H1 (cell line): Measurements from ENCODE around the gene TPPP3. TPM values are rescaled to one million over a fixed set of nuclear protein-coding genes. Genes with fewer than 3 reads are reported as not detected.

ENCODE experiments used
- CTCF ChIA-PET: fragments of 300-600 bp; sonication (Branson Sonifier 250); formaldehyde crosslinking; loops from one replicate; lab custom pipeline; 2021; ENCODE audit not compliant: partially characterized antibody; lab: Charles Lee
- POLR2A ChIA-PET: fragments of 300-600 bp; sonication (Branson Sonifier 250); formaldehyde crosslinking; loops from one replicate; lab custom pipeline; 2021; ENCODE audit warnings: inconsistent platforms; ENCODE audit not compliant: partially characterized antibody; lab: Charles Lee
- DNase-seq, 2 experiments: peaks; one replicate each; pipeline versions ENCODE4 v3.0.0 to v3.0.0-alpha.2; 2010 to 2022; ENCODE audit warnings: low spot score in 2 of 2, low read depth in 1 of 2, mixed read lengths in 1 of 2
- FAIRE-seq: peaks from 2 replicates; lab custom pipeline; 2011; peaks lifted over from hg19 to GRCh38; lab: Jason Lieb, UNC
- H2AFZ ChIP-seq: 2 replicates; pipeline ENCODE4 v1.8.1; 2012; ENCODE audit warnings: low read length, inconsistent platforms
- H2AK5ac ChIP-seq: 2 replicates; pipeline ENCODE4 v1.6.1; 2013; ENCODE audit warnings: low read depth, low read length
- H2BK120ac ChIP-seq: replicated peaks from 2 replicates; pipeline ENCODE3; 2013; ENCODE audit warnings: low read depth, low read length, inconsistent platforms
- H2BK12ac ChIP-seq: 2 replicates; pipeline ENCODE4 v1.6.1; 2013; ENCODE audit warnings: low read depth, low read length
- H2BK15ac ChIP-seq: 2 replicates; pipeline ENCODE4 v1.6.1; 2013; ENCODE audit warnings: low read length
- H2BK20ac ChIP-seq: 2 replicates; pipeline ENCODE4 v1.6.1; 2013; ENCODE audit warnings: low read length
- H2BK5ac ChIP-seq: 2 replicates; pipeline ENCODE4 v1.6.1; 2013; ENCODE audit warnings: low read depth, low read length
- H3K14ac ChIP-seq: 2 replicates; pipeline ENCODE4 v1.6.1; 2013; ENCODE audit warnings: inconsistent platforms; ENCODE audit not compliant: insufficient read length
- H3K18ac ChIP-seq: 2 replicates; pipeline ENCODE4 v1.6.1; 2013; ENCODE audit warnings: low read length; ENCODE audit errors: extremely low read depth
- H3K23ac ChIP-seq: 2 replicates; pipeline ENCODE4 v1.6.1; 2013; ENCODE audit warnings: inconsistent platforms; ENCODE audit not compliant: insufficient read length
- H3K23me2 ChIP-seq: 2 replicates; pipeline ENCODE4 v1.6.1; 2013; ENCODE audit warnings: low read depth, low read length
- H3K27ac ChIP-seq: 2 replicates; pipeline ENCODE4 v1.6.1; 2011; ENCODE audit warnings: low read depth, low read length, inconsistent platforms
- H3K27me3 ChIP-seq, 4 experiments: replicated peaks in 1 of 4; 1 replicate in 1 of 4; 2 replicates in 3 of 4; pipeline versions ENCODE4 v1.6.1 to v1.8.1; 2011 to 2013; ENCODE audit warnings: low read length in 3 of 4, mild to moderate bottlenecking in 3 of 4, inconsistent platforms in 2 of 4, mixed read lengths in 2 of 4, moderate library complexity in 1 of 4; ENCODE audit not compliant: control insufficient read depth in 3 of 4, insufficient read depth in 3 of 4; ENCODE audit errors: extremely low read depth in 1 of 4
- H3K36me3 ChIP-seq, 4 experiments: 2 replicates each; pipeline versions ENCODE4 v1.6.1 to v1.8.1; 2011 to 2013; ENCODE audit warnings: mild to moderate bottlenecking in 4 of 4, low read length in 3 of 4, moderate library complexity in 2 of 4, control low read depth in 1 of 4, inconsistent platforms in 1 of 4; ENCODE audit not compliant: insufficient read depth in 4 of 4, control insufficient read depth in 2 of 4
- H3K4ac ChIP-seq: replicated peaks from 2 replicates; pipeline ENCODE3; 2013; ENCODE audit warnings: low read length, low read depth, mixed read lengths, inconsistent platforms; ENCODE audit not compliant: insufficient read length
- H3K4me1 ChIP-seq, 4 experiments: replicated peaks in 1 of 4; 1 replicate in 1 of 4; 2 replicates in 3 of 4; pipeline versions ENCODE4 v1.6.1 to v1.8.1; 2011 to 2013; ENCODE audit warnings: low read length in 3 of 4, inconsistent platforms in 2 of 4, mixed read lengths in 1 of 4; ENCODE audit not compliant: insufficient read depth in 4 of 4, control insufficient read depth in 3 of 4
- H3K4me2 ChIP-seq, 2 experiments: 2 replicates each; pipeline versions ENCODE4 v1.6.1 to v1.8.1; 2011 to 2013; ENCODE audit warnings: low read depth in 2 of 2, low read length in 2 of 2, control low read depth in 1 of 2, inconsistent platforms in 1 of 2, mild to moderate bottlenecking in 1 of 2; ENCODE audit not compliant: insufficient read depth in 1 of 2
- H3K4me3 ChIP-seq, 4 experiments: fragments of 200-600, 300-600 bp in 1 of 4; sonication (generic), shearing (Covaris generic), sonication (Bioruptor Twin) in 1 of 4; 2 replicates each; pipeline versions ENCODE4 v1.5.1 to v1.8.1; 2011 to 2016; ENCODE audit warnings: low read length in 4 of 4, low read depth in 3 of 4, control low read depth in 2 of 4, inconsistent platforms in 2 of 4, mild to moderate bottlenecking in 2 of 4, mixed read lengths in 1 of 4, moderate library complexity in 1 of 4; ENCODE audit not compliant: insufficient read depth in 2 of 4; ENCODE audit errors: extremely low read depth in 1 of 4
- H3K56ac ChIP-seq: replicated peaks from 2 replicates; pipeline ENCODE3; 2013; ENCODE audit warnings: low read depth, mild to moderate bottlenecking, mixed read lengths, low read length, inconsistent platforms; ENCODE audit not compliant: insufficient read length
- H3K79me1 ChIP-seq: 2 replicates; pipeline ENCODE4 v1.6.1; 2013; ENCODE audit warnings: low read depth, low read length, control low read depth
- H3K79me2 ChIP-seq, 2 experiments: 2 replicates each; pipeline versions ENCODE4 v1.6.1 to v1.8.1; 2012 to 2013; ENCODE audit warnings: low read length in 2 of 2, mild to moderate bottlenecking in 2 of 2, inconsistent platforms in 1 of 2; ENCODE audit not compliant: insufficient read depth in 2 of 2, control insufficient read depth in 1 of 2
- H3K9ac ChIP-seq, 4 experiments: replicated peaks in 1 of 4; 1 replicate in 1 of 4; 2 replicates in 3 of 4; pipeline versions ENCODE4 v1.6.1 to v1.8.1; 2011 to 2013; ENCODE audit warnings: low read depth in 3 of 4, low read length in 3 of 4, control low read depth in 2 of 4, mild to moderate bottlenecking in 2 of 4, moderate library complexity in 2 of 4, inconsistent platforms in 1 of 4; ENCODE audit errors: extremely low read depth in 1 of 4
- H3K9me3 ChIP-seq, 2 experiments: 2 replicates each; pipeline versions ENCODE4 v1.6.1 to v1.8.1; 2012 to 2013; ENCODE audit warnings: mild to moderate bottlenecking in 2 of 2, moderate library complexity in 2 of 2, control low read depth in 1 of 2, inconsistent platforms in 1 of 2, low read depth in 1 of 2, low read length in 1 of 2, mixed read lengths in 1 of 2; ENCODE audit not compliant: insufficient read depth in 2 of 2
- H4K20me1 ChIP-seq, 2 experiments: replicated peaks in 1 of 2; 2 replicates each; pipeline versions ENCODE3 to v1.8.1; 2011 to 2013; ENCODE audit warnings: inconsistent platforms in 2 of 2, low read length in 2 of 2, mild to moderate bottlenecking in 1 of 2; ENCODE audit not compliant: insufficient read depth in 2 of 2, control insufficient read depth in 1 of 2
- H4K5ac ChIP-seq: 2 replicates; pipeline ENCODE4 v1.6.1; 2013; ENCODE audit warnings: low read length, low read depth, mixed read lengths, inconsistent platforms; ENCODE audit not compliant: insufficient read length
- H4K8ac ChIP-seq: 2 replicates; pipeline ENCODE4 v1.8.0; 2013; ENCODE audit warnings: mild to moderate bottlenecking, moderate library complexity, low read length, inconsistent platforms; ENCODE audit not compliant: insufficient read depth; ENCODE audit errors: extremely low read depth
- H4K91ac ChIP-seq: replicated peaks from 2 replicates; pipeline ENCODE3; 2013; ENCODE audit warnings: low read length, mixed read lengths, inconsistent platforms; ENCODE audit not compliant: insufficient read length
- BACH1 ChIP-seq: IDR thresholded peaks from 2 replicates; pipeline ENCODE4 v1.6.1; 2012; ENCODE audit warnings: low read length, improper control_type of control experiment
- GABPA ChIP-seq: IDR thresholded peaks from 2 replicates; pipeline ENCODE4 v1.6.1; 2011; ENCODE audit warnings: mild to moderate bottlenecking, low read length, moderate library complexity, borderline replicate concordance; ENCODE audit not compliant: insufficient read depth
- HDAC6 ChIP-seq: IDR thresholded peaks from one replicate; pipeline ENCODE4 v1.7.1; 2012; ENCODE audit warnings: low read depth, mild to moderate bottlenecking, inconsistent platforms, low read length, moderate library complexity
- NRF1 ChIP-seq: IDR thresholded peaks from 2 replicates; pipeline ENCODE4 v1.6.1; 2011; ENCODE audit warnings: mild to moderate bottlenecking, low read depth, low read length, improper control_type of control experiment
- RAD21 ChIP-seq, 2 experiments: IDR thresholded peaks in 1 of 2; conservative IDR thresholded peaks in 1 of 2; 2 replicates each; pipeline ENCODE4 v1.6.1; 2011; ENCODE audit warnings: low read depth in 2 of 2, low read length in 2 of 2, improper control_type of control experiment in 1 of 2, inconsistent platforms in 1 of 2, mild to moderate bottlenecking in 1 of 2, moderate library complexity in 1 of 2
- RBBP5 ChIP-seq: IDR thresholded peaks from 2 replicates; pipeline ENCODE4 v1.7.1; 2012; ENCODE audit warnings: low read depth, mild to moderate bottlenecking, inconsistent platforms, low read length, moderate library complexity, borderline replicate concordance
- RFX5 ChIP-seq: IDR thresholded peaks from 2 replicates; pipeline ENCODE4 v1.6.1; 2011; ENCODE audit warnings: low read depth, low read length, improper control_type of control experiment, borderline replicate concordance
- RXRA ChIP-seq: IDR thresholded peaks from 2 replicates; pipeline ENCODE4 v1.6.1; 2011; ENCODE audit warnings: low read depth, mild to moderate bottlenecking, low read length, moderate library complexity; ENCODE audit not compliant: insufficient read depth
- SIRT6 ChIP-seq: IDR thresholded peaks from one replicate; pipeline ENCODE4 v1.7.1; 2012; ENCODE audit warnings: low read length, inconsistent platforms
- TAF7 ChIP-seq: optimal IDR thresholded peaks from 2 replicates; pipeline ENCODE3; 2011; ENCODE audit warnings: low read depth, mild to moderate bottlenecking, inconsistent platforms, low read length, moderate library complexity, borderline replicate concordance
- YY1 ChIP-seq: IDR thresholded peaks from 2 replicates; pipeline ENCODE4 v1.6.1; 2011; ENCODE audit warnings: low read depth, mild to moderate bottlenecking, low read length
- WGBS, 2 experiments: shearing (Covaris generic) in 1 of 2; methylation state at CpG; one replicate each; pipeline versions ENCODE4 v1.1.6 to v1.1.7; 2013 to 2015; ENCODE audit warnings: low lambda C conversion rate in 2 of 2, mixed read lengths in 2 of 2, inconsistent platforms in 1 of 2, low coverage in 1 of 2, missing lambda C conversion rate in 1 of 2; ENCODE audit not compliant: insufficient replicate concordance in 2 of 2, insufficient coverage in 1 of 2, insufficient read length in 1 of 2; ENCODE audit errors: extremely low coverage in 1 of 2, missing lambda C conversion rate in 1 of 2; 5-methylcytosine and 5-hydroxymethylcytosine counted together
- polyA plus RNA-seq, 7 experiments: library from polyadenylated mRNA; depleted of rRNA in 3 of 7; stranded (reverse) in 5 of 7; unstranded in 2 of 7; fragments of >200 nt in 5 of 7; fragments of 200-250 nt in 2 of 7; gene quantifications; 1 replicate in 5 of 7; 2 replicates in 1 of 7; 4 replicates in 1 of 7; pipeline versions ENCODE4 v1.2.1 to v1.2.3, GENCODE V29; 2011 to 2013; ENCODE audit warnings: missing spikeins in 2 of 7, mixed read lengths in 2 of 7
- total RNA-seq: library from RNA; stranded (reverse); fragmentation: NEBNext Ultra II Directional; extraction: Animal tissue kit (Norgen Biotek cat#: 25700); gene quantifications from 2 replicates; pipeline ENCODE4 v1.2.1, GENCODE V29; 2021

Gene TPPP3
- total and polyA plus RNA-seq, 2 of the 8 experiments (the other 6 are each of a cell fraction or from before 2014, with no cell fraction given), result 0.77 to 1.0 TPM

DNA sequence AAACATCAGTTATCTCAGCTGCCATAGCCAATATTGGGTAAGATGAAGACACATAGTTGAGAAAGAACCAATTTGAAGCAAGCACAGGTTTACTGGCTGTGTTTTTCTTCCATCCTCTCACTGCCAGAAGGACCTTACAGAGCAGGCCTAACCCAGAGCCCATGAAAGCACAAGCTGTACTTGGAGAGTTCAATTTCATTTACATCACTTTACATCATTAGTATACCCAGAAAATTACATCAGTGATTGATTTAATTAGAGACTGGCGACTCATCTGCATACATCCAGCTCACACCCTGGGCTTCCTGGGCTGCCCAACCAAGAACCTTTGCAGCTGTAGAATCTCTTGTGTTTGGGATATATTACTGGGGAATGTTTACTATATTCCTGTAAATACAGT, 43.0 kb downstream of the TPPP3 start:
- Histone ChIP-seq H3K9me3 (no peaks in the 10 kb centered on the region), H2AK5ac (no peak overlapping the region), H3K27ac (no peak overlapping the region), H4K20me1 (no peaks in the 10 kb centered on the region), H3K4me1 (no peaks in the 10 kb centered on the region), H2AFZ (no peak overlapping the region), H4K5ac (no peak overlapping the region), H3K79me1 (no peaks in the 10 kb centered on the region), H3K4ac (no peak overlapping the region), H2BK20ac (no peak overlapping the region), H2BK12ac (no peak overlapping the region), H3K23ac (no peak overlapping the region), H2BK5ac (no peak overlapping the region), H4K8ac (no peak overlapping the region), H3K14ac (no peak overlapping the region), H2BK15ac (no peak overlapping the region), H4K91ac (no peak overlapping the region), H3K23me2 (no peaks in the 10 kb centered on the region), H3K4me3 (no peak overlapping the region), H2BK120ac (no peak overlapping the region), H3K36me3 (no peaks in the 10 kb centered on the region), H3K79me2 (no peaks in the 10 kb centered on the region), H3K18ac (no peak overlapping the region), H3K4me2 (no peak overlapping the region), H3K9ac (no peak overlapping the region), H3K56ac (no peak overlapping the region), H3K27me3 (0 out of 7 replicates have a peak, but pooled peaks cover 0 to 3% (median 0%) of the 10 kb centered on the region in 4 experiments)
- POLR2A ChIA-PET, result no interaction called here
- FAIRE-seq (no peak), DNase-seq (no peak)
- CTCF ChIA-PET, result interaction anchor here (1.1 to 2.5 kb wide), 9 partner anchors 9 to 113 kb away, joined by 3 to 9 read pairs (median 4); no protein-coding TSS in a partner anchor
- no peak for TF ChIP-seq GABPA
- TF ChIP-seq RBBP5, result no peak
- no peak for TF ChIP-seq RAD21 (IDR thresholded peaks at IDR 0.05 in 1 of 2, conservative IDR thresholded peaks at IDR 0.05 in 1 of 2; ENCODE audit: low read depth in 2 of 2, low read length in 2 of 2)
- TF ChIP-seq SIRT6, result no peak
- no peak for TF ChIP-seq BACH1
- TF ChIP-seq HDAC6, result no peak
- TF ChIP-seq NRF1, result no peak
- TF ChIP-seq YY1, result no peak
- no peak for TF ChIP-seq RXRA
- TF ChIP-seq TAF7, result no peak
- TF ChIP-seq RFX5, result no peak
- WGBS, 2 experiments, result 83% methylated on average over 1 of the region's 1 CpG; no CpG with 5 or more reads in 1 of the 2 experiments
